HL-60 (cell line): Measurements from ENCODE around the gene GNA14.
"Not testable (repeated sequence)": the region's sequence is repeated elsewhere in the genome, so short reads cannot be mapped to it uniquely, and the experiment has no call there.

ENCODE experiments used
- DNase-seq, 2 experiments: peaks; one replicate each; pipeline ENCODE4 v3.0.0-alpha.2; 2010 to 2020; ENCODE audit warnings: low read depth in 1 of 2, low spot score in 1 of 2
- H3K27ac ChIP-seq: fragments of 250-450 bp; sonication (Bioruptor Pico); replicated peaks from 2 replicates; pipeline ENCODE4 v1.5.1; 2020; ENCODE audit warnings: mild to moderate bottlenecking, moderate library complexity
- H3K27me3 ChIP-seq: fragments of 250-450 bp; sonication (Bioruptor Pico); 2 replicates; pipeline ENCODE4 v1.5.1; 2021; ENCODE audit warnings: mild to moderate bottlenecking, moderate library complexity; ENCODE audit not compliant: insufficient read depth, poor library complexity, severe bottlenecking
- H3K4me3 ChIP-seq: replicated peaks from 2 replicates; pipeline ENCODE4 v1.5.1; 2011; ENCODE audit warnings: mild to moderate bottlenecking, control low read depth, low read length; ENCODE audit not compliant: insufficient read depth
- CTCF ChIP-seq: IDR thresholded peaks from one replicate; pipeline ENCODE4 v1.5.1; 2011; ENCODE audit warnings: low read length, control low read depth, inconsistent platforms; ENCODE audit not compliant: insufficient read depth
- GABPA ChIP-seq: IDR thresholded peaks from 2 replicates; pipeline ENCODE4 v1.6.1; 2012; ENCODE audit warnings: low read depth
- POLR2AphosphoS5 ChIP-seq: IDR thresholded peaks from 2 replicates; pipeline ENCODE4 v1.6.1; 2012; ENCODE audit warnings: low read depth
- REST ChIP-seq: IDR thresholded peaks from 2 replicates; pipeline ENCODE4 v1.6.1; 2012; ENCODE audit warnings: low read depth; ENCODE audit not compliant: insufficient replicate concordance
- SPI1 ChIP-seq: IDR thresholded peaks from 2 replicates; pipeline ENCODE4 v1.6.1; 2012; ENCODE audit warnings: low read depth, mild to moderate bottlenecking, borderline replicate concordance

The GNA14 gene

GRCh38 chr9:77399964-77400363, 248.2 kb downstream of the GNA14 start:
- Histone ChIP-seq H3K4me3 (no peak overlapping the region), H3K27ac (no peak overlapping the region), H3K27me3 (no peaks in the 10 kb centered on the region)
- TF ChIP-seq SPI1 = no peak
- TF ChIP-seq REST = no peak
- TF ChIP-seq CTCF = no peak
- no peak for TF ChIP-seq POLR2AphosphoS5
- no peak for TF ChIP-seq GABPA
- no peak for DNase-seq

GRCh38 chr9:77398581-77398980, 249.5 kb downstream of the GNA14 start:
- H3K27me3 ChIP-seq, DNase-seq, H3K27ac ChIP-seq, H3K4me3 ChIP-seq: not testable (repeated sequence)

- Histone ChIP-seq H3K27me3 (no peaks in the 10 kb centered on the region), H3K27ac (no peak overlapping the region)
These were observed 255.8 kb downstream of the GNA14 start for GRCh38 chr9:77392328-77392727.

More at GRCh38 chr9:77392328-77392727, 255.8 kb downstream of the GNA14 start:
- TF ChIP-seq GABPA (no peak), REST (no peak), CTCF (no peak), POLR2AphosphoS5 (no peak), SPI1 (no peak)
- no peak overlapping the region for H3K4me3 ChIP-seq
- DNase-seq = no peak
